ENCODE results near the gene MXD3. TPM values are rescaled to one million over a fixed set of nuclear protein-coding genes. Genes with fewer than 3 reads are reported as not detected.
A peak's percentile ranks its signal among the peaks of the same experiment; 100 is the strongest.

The MXD3 gene
- total RNA-seq, 1 donor from 2014 or later: 20.6 TPM

DNA sequence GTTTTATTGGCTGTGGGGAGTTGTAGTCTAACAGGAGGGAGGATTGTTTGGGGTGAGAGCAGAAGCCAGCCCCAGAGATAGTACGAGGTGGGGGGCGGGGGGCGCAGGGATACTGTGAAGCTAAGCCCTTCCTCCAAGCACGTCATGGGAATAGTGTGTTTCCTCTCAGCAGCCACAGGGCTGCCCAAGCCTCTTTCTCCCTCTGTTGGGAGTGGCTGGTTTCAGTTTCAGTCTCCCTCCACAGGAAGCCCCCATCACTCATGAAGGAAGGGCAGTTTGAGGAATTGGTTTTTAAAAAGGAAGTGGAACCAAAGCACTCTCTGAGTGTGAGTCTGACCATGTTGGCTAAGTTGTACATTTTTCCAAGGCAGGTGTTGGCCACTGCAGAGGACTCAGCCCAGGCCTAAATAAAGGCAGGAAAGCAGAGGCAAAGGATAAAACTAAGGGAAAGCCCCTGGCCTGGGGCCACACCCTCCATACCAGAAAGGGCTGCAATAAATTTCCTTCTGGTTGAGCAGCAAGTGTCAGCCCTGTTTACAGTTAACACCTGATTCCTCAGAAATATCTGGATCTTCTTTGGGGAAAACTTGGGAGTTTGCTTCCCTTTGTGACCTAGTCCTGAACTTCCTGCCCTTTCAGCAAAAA lies 11.3 kb downstream of the MXD3 start:
- Mint-ChIP-seq H3K4me1 (ENCODE audit: low read depth) (peaks cover 24% of the 10 kb centered on the region), H3K27ac (peak overlapping the region; percentile 79), H3K4me3 (ENCODE audit: low read depth) (no peak overlapping the region), H3K27me3 (no peaks in the 10 kb centered on the region), H3K9me3 (ENCODE audit: low read depth) (no peaks in the 10 kb centered on the region), H3K36me3 (ENCODE audit: insufficient read depth) (peaks cover 6% of the 10 kb centered on the region)
- no peak for TF ChIP-seq CTCF (IDR thresholded peaks at IDR 0.05; ENCODE audit: unreplicated experiment)
- DNase-seq (ENCODE audit: low spot score, unreplicated experiment): no peak

DNA sequence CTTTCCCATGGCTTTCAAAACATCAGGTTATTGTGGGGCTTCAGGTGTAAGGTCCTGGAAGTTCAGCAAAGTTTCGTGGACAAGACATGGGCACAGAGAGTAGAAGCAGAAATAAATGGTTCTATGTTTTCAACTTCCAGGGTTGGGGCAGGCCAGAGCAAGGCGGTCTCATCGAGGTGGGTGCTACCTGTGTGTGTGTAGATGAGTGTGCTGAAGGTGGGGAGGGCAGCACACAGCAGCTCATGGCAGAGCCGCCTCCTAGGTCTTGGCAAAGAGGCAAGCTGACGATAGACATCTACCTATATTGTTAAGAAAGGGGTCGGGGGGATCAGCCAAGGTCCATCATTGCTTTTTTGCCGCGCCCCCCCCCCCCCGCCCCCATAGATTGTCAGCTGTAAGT lies 12.0 kb downstream of the MXD3 start:
- DNase-seq (ENCODE audit: low spot score, unreplicated experiment): no peak
- peaks cover 22% of the 10 kb centered on the region for H3K4me1 Mint-ChIP-seq (ENCODE audit: low read depth)
- H3K27ac Mint-ChIP-seq: peak overlapping the region; percentile 56
- TF ChIP-seq CTCF (IDR thresholded peaks at IDR 0.05; ENCODE audit: unreplicated experiment): no peak
- H3K4me3 Mint-ChIP-seq (ENCODE audit: low read depth): no peak overlapping the region
- peaks cover 6% of the 10 kb centered on the region for H3K36me3 Mint-ChIP-seq (ENCODE audit: insufficient read depth)
- no peaks in the 10 kb centered on the region for H3K27me3 Mint-ChIP-seq
- no peaks in the 10 kb centered on the region for H3K9me3 Mint-ChIP-seq (ENCODE audit: low read depth)

DNA sequence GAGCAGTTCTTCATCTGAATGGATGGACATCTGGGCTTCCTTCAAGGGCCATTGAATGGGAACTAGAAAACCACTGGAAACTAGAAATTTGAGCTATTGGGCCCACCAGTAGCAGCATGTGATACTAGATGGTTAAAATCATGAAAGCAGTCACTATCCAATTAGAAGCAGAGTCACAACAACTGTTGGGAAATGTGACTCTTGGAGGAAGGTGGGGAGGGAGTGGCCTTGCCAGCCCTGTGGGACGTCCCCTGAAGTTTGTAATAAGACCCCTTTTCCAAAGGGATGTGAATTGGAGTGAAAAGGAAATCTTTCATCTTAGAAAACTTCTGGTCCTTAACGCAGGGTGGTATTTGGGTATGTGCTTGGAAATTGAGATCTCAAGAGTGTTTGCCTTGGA lies 13.8 kb downstream of the MXD3 start:
- Mint-ChIP-seq H3K4me3 (ENCODE audit: low read depth) (no peak overlapping the region), H3K27me3 (no peaks in the 10 kb centered on the region), H3K9me3 (ENCODE audit: low read depth) (no peaks in the 10 kb centered on the region), H3K4me1 (ENCODE audit: low read depth) (peaks cover 14% of the 10 kb centered on the region), H3K36me3 (ENCODE audit: insufficient read depth) (peaks cover 8% of the 10 kb centered on the region), H3K27ac (peak overlapping the region; percentile 37)
- TF ChIP-seq CTCF (IDR thresholded peaks at IDR 0.05; ENCODE audit: unreplicated experiment): no peak
- DNase-seq (ENCODE audit: low spot score, unreplicated experiment): no peak

DNA sequence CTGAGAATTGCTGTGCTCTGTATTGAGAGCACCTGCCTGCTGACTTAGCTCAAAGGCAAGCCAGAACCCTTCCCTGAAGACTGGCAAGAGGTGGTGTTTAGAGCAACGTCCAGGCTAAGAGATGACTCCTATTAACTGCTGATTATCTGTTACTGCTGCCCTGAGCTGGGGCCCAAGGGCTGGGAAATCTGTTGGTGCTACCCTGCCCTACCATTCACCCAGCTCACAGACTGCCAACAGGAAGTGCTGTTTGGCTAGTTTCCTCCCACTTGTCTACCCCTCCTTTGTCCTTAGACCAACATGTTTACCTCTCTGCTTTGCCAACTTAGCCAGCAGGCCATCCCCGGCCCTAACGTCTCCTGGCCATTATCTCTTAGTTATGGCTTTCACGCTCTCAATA lies 15.1 kb downstream of the MXD3 start:
- no peak for DNase-seq (ENCODE audit: low spot score, unreplicated experiment)
- H3K4me3 Mint-ChIP-seq (ENCODE audit: low read depth): no peak overlapping the region
- H3K36me3 Mint-ChIP-seq (ENCODE audit: insufficient read depth): peaks cover 17% of the 10 kb centered on the region
- peak overlapping the region; percentile 88 for H3K27ac Mint-ChIP-seq
- H3K4me1 Mint-ChIP-seq (ENCODE audit: low read depth): peaks cover 8% of the 10 kb centered on the region
- no peaks in the 10 kb centered on the region for H3K9me3 Mint-ChIP-seq (ENCODE audit: low read depth)
- H3K27me3 Mint-ChIP-seq: no peaks in the 10 kb centered on the region
- no peak for TF ChIP-seq CTCF (IDR thresholded peaks at IDR 0.05; ENCODE audit: unreplicated experiment)

DNA sequence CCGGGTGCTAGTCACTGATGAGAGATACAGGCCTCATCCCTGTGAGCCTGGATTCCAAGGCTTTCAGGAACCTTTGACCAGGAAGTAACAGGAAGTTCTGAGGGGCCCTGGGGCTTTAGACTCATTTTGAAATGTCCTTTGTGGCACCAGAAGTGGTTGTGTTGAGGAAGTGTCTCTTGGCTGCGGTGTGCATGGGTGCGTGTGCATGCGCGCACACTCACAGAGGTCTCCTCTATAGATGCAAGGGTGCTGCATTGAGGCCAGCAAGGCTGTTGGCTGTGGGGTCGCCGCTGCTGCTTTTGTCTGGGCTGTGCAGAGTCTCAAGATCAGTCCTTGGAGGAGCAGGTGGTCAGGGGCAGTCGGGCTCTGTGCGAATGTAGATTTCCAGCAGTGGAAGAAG lies 15.8 kb downstream of the MXD3 start:
- no peak overlapping the region for H3K4me3 Mint-ChIP-seq (ENCODE audit: low read depth)
- no peaks in the 10 kb centered on the region for H3K9me3 Mint-ChIP-seq (ENCODE audit: low read depth)
- H3K4me1 Mint-ChIP-seq (ENCODE audit: low read depth): peaks cover 8% of the 10 kb centered on the region
- DNase-seq (ENCODE audit: low spot score, unreplicated experiment): no peak
- TF ChIP-seq CTCF (IDR thresholded peaks at IDR 0.05; ENCODE audit: unreplicated experiment): no peak
- H3K27ac Mint-ChIP-seq: no peak overlapping the region
- peaks cover 19% of the 10 kb centered on the region for H3K36me3 Mint-ChIP-seq (ENCODE audit: insufficient read depth)
- H3K27me3 Mint-ChIP-seq: no peaks in the 10 kb centered on the region

Measured in progenitor cell of endocrine pancreas (in vitro differentiated cells).